Peyer's patch (tissue), 4 donors: ENCODE data around the gene STPG1.

Source experiments
- POLR2A ChIP-seq, 2 donors: fragments of 450-650 bp; IDR thresholded peaks; one replicate each; pipeline ENCODE4 v1.5.1; 2017; ENCODE audit warnings: antibody characterized with exemption in 2 of 2, mild to moderate bottlenecking in 2 of 2, moderate library complexity in 2 of 2
- TF ChIP-seq, protein P1 (sequence below), 6 experiments: fragments of 450-650 bp in 4 of 6; fragments of 200-600 bp in 2 of 6; sonication (generic) in 1 of 6; IDR thresholded peaks; one replicate each; pipeline ENCODE4 v1.5.1; 2017 to 2019; ENCODE audit warnings: antibody characterized with exemption in 6 of 6, mild to moderate bottlenecking in 3 of 6, moderate library complexity in 1 of 6

DNA sequence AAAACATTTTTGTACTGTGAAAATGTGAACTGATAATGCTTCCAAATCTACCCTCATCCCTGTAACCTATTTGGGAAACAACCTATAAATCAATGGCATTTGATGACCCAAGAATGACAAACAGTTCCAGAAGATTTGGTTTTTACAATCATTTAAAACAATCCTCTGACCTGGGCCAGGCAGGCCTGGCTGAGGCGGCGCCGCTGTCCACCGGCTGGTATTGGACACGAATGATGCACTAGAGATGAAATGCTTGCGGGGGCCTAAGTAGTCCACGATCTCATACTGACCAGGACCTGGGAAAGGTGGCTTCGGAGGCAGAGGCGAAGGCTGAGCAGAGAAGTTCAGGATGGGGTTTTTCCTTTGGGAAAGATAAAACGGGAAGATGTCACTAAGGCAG lies 52.9 kb downstream of the STPG1 start:
- no peak for TF ChIP-seq POLR2A (IDR thresholded peaks at IDR 0.05)
- TF ChIP-seq, protein P1, sequence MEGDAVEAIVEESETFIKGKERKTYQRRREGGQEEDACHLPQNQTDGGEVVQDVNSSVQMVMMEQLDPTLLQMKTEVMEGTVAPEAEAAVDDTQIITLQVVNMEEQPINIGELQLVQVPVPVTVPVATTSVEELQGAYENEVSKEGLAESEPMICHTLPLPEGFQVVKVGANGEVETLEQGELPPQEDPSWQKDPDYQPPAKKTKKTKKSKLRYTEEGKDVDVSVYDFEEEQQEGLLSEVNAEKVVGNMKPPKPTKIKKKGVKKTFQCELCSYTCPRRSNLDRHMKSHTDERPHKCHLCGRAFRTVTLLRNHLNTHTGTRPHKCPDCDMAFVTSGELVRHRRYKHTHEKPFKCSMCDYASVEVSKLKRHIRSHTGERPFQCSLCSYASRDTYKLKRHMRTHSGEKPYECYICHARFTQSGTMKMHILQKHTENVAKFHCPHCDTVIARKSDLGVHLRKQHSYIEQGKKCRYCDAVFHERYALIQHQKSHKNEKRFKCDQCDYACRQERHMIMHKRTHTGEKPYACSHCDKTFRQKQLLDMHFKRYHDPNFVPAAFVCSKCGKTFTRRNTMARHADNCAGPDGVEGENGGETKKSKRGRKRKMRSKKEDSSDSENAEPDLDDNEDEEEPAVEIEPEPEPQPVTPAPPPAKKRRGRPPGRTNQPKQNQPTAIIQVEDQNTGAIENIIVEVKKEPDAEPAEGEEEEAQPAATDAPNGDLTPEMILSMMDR (IDR thresholded peaks at IDR 0.05), result no peak
